ENCODE measurements around the gene ASMTL.
A peak's percentile ranks its signal among the peaks of the same experiment; 100 is the strongest.
"Not testable (repeated sequence)": the region's sequence is repeated elsewhere in the genome, so short reads cannot be mapped to it uniquely, and the experiment has no call there.

ASMTL gene

DNA sequence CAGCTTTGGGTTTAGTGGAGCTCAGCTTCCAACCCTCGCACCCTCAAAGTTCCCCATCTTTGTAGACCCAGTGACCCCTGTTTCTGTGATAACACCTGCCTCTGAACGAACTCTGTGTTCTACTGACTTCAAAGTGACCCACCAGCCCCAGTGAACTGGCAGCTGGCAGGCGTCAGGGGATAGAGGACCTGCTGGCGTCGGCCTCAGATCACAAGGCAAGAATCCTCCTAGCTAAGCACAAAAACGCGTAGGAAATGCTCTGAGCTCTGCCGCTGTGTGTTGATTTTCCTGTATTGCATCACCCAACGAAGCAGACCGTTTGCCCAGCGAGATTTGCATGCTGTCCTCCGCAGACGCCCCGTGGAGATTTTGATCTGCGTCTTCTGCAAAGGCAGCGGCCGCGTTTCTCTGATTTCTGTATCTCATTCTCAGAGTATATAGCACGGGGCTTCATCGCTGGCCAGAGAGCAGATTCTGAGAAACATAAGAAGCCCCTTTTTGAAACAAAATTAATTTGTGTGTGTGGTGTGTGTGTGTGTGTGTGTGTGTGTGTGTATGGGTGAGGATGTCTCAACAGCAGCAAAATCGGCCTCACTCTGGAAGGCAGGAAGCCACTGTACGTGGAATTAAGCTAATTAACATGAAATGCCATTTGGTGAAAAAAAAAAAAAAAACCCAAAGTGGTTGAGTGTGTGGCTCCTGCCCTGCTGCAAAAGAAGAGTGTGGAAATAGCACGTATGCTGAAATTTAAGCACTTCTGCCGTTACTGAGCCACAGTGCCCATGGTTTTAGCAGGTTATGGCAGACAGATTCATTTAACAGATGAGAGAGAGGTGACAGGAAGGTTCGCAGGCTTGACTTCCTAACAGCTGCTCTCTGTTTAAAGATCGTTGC is 29.2 kb upstream of the ASMTL start:
- DNase-seq, result peak; percentile 85

DNA sequence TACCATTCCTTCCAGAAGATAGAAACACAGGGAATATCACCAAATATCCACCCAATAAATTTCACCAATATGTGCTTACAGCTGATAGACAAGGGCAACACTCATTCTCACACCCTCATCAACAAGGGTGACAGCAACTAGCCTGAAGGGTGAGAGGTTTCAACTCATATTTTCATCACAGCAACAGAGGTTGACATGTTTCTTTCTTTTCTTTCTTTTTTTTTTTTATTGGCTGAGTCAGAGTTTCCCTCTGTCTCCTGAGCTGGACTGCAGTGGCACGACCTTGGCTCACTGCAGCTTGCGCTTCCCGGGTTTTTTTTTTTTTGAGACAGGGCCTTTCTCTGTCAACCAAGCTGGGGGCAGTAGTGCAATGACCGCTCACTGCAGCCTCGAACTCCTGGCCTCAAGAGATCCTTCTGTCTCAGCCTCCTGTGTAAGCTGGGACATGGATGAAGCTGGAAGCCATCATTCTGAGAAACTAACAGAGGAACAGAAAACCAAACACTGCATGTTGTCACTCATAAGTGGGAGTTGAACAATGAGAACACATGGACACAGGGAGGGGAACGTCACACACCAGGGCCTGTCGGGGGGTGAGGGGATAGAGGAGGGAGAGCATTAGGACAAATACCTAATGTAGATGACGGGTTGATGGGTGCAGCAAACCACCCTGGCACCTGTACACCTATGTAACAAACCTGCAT is 27.5 kb upstream of the ASMTL start:
- no peak for DNase-seq

DNA sequence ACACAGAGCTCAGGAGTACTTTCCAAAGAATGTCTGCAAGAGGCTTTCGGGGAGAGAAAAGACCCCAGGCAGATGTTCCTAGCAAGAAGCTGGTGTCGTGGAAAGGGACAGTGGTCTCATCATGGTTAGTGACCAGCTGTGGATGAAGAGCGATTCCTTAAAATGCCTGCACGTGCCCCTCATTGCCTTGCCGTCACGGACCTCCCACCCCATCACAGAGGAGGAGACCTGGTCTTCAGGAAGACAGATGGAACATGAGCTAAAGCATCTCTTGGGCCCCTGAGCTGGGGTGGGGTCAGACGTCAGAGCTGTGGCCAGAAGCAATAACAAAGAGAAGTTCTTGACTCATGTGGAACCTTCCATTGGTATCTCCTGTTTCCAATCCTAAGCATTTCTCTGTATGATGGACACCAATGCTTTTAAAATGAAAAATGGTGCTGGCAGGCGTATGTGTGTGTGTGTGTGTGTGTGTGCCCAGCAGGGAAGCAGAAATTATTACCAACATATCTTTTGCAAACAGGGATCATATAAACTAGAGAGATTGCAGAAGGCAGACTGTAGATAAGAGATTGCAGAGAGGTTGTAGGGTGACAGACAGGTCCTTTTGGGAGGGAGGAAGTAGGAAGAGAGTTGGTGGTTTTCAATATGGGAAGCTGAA is 25.2 kb upstream of the ASMTL start:
- peak; percentile 82 for DNase-seq

DNA sequence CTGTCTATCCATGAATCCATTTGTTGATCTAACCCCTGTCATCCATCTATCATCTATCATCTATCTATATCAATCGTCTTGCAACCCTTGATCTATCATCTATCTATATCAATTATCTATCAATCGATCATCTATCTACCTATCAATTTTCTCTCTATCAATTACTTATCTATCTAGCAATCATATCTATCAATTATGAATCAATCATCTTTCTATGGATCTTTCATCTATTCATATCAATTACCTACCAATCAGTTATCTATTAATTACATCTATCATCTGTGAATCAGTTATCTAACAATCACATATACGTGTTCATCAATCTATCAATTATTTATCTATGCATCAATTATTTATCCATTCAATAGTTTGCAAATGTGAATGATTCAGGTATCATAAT is 24.5 kb upstream of the ASMTL start:
- DNase-seq, result no peak

DNA sequence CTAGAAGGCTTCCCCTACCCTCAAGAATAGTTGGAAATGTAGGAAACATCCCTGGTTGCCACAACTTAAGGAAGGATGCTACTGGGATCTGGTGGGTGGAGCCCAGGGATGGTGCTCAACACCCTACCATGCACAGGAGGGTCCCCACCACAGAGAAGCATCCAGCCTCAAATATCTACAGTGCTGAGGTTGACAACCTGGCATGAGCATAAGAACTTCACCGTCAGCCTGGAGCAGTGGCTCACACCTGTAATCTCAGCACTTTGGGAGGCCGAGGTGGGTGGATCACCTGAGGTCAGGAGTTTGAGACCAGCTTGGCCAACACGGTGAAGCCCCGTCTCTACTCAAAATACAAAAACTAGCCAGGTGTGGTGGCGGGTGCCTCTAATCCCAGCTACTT is 24.0 kb upstream of the ASMTL start:
- DNase-seq, result no peak

DNA sequence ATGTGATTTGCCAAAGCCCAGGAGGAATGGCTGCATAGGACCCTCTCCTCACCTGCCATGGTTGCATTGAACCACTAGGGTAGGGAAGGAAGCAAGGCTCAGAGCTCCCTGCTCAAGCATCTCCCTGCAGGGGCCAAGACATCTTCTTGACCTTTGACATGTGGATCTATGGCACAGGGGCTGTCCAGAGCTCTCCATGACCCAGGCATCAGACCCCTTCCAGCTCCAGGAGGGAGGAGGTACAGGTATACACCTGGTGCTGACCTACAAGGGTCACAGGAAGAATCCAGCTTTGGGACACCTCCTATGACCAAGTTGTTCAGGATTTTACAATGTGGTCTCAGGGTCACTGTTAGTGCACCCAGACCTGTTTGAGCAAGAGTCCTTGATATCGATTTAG is 23.2 kb upstream of the ASMTL start:
- no peak for DNase-seq

DNA sequence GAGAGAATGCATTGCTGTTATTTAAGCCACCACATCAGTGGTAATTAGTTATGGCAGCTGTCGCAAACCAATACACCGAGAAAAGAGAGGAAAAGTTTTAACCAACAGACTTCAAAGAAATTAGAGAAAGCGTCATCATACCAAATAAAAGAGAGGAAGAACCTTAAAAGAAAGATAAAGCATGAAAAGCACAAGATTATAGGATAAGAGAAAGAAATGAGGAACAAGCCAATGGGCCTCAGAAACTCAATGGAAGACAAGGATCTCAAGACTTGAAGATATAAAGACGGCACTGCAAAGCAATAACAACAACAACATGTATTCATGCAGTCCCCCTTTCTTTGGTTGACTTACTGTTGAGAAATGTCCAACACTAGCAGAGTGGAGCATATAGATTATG is 22.8 kb upstream of the ASMTL start:
- no peak for DNase-seq

DNA sequence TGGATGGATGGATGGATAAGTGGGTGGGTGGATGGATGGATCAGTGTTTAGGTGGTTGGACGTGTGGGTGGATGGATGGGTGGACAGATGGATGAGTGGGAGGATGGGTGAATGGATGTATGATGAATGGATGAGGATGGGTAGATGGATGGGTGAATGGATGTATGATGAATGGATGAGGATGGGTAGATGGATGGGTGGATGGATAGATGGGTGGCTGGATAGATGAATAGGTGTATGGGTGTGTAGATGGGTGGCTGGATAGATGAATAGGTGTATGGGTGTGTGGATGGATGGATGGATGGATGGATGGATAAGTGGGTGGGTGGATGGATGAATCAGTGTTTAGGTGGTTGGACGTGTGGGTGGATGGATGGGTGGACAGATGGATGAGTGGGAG is 21.9 kb upstream of the ASMTL start:
- not testable (repeated sequence) for DNase-seq

DNA sequence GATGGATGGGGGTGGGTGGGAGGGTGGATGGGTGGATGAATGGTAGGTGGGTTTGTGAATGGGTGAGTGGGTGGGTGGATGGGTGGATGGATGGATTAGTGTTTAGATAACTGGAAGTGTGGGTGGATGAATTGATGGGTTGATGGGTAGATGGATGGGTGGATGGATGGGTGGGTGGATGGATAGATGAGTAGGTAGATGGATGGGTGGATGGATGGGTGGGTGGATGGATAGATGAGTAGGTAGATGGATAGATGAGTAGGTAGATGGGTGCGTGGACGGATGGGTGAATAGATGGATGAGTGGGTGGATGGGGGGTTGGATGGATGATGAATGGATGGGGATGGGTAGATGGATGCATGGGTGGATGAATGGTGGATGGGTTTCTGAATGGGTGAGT is 20.3 kb upstream of the ASMTL start:
- DNase-seq, result no peak

DNA sequence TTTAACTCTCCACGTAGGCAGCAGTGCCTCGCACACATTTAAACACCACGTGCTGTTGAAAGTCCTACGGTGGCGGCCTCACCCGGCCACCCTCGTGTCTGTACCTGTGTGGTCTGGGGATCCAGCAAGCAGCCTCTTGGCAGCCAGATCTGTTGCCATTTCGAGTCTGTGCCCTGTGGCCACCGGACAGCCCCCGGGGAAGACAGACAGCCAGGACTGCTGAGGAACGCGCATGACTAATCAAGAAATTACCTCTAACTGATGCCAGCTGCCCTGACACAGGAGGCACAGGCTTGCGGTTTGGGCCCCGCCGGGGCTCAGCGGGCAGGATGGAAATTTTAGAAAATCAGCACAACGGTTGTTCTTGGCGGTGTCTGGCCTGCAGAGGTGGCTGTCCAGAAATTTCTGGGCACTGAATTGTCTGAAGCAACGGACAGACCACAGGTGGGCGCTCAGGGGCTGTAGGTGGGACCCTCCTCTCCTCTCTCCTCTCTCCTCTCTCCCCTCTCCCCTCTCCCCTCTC is 15.6 kb upstream of the ASMTL start:
- peak; percentile 90 for DNase-seq

DNA sequence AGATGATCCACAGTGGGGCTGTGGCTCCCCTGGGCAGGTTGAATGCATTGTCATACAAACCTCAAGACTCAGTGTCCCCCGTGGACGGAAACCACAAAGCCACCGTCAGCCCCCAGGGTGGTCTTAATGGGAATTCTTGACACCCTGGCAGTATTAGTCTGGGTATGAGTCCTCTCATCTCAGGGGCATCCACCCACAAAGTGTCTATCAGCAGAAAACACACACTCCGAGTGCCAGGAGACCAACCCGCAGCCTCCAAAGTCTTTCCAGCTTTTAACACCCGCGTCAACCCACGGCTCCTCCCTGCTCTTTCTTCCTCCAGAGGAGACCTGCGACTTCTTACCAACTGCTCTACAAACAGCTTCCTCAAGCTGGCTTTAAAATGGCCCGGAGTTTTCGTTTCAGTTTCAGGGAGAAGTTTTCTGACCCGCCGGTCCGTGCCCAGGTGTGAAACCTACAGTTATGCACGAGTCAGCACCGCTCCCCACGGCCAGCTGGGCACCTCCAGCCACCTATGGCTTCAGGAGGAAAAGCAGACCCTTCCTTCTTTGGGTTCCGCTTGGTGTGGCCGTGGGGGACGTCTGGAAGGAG is 14.4 kb upstream of the ASMTL start:
- peak; percentile 49 for DNase-seq

DNA sequence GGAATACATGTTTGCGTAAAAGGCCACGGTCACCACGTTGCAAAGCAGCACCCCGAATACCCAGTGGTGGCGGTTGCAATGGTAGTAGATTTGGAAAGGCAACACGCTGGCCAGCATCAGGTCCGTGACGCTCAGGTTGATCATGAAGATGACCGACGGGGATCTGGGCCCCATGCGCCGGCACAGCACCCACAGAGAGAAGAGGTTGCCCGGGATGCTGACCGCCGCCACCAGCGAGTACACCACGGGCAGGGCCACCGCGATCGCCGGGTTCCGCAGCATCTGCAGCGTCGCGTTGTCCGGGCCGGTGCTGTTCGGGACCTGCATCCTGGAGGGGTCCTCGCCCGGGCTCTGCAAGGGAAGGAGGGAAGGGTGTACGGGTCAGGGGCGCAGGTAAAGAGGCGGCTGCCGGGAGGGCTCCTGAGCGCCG is 13.5 kb upstream of the ASMTL start:
- DNase-seq, result no peak

DNA sequence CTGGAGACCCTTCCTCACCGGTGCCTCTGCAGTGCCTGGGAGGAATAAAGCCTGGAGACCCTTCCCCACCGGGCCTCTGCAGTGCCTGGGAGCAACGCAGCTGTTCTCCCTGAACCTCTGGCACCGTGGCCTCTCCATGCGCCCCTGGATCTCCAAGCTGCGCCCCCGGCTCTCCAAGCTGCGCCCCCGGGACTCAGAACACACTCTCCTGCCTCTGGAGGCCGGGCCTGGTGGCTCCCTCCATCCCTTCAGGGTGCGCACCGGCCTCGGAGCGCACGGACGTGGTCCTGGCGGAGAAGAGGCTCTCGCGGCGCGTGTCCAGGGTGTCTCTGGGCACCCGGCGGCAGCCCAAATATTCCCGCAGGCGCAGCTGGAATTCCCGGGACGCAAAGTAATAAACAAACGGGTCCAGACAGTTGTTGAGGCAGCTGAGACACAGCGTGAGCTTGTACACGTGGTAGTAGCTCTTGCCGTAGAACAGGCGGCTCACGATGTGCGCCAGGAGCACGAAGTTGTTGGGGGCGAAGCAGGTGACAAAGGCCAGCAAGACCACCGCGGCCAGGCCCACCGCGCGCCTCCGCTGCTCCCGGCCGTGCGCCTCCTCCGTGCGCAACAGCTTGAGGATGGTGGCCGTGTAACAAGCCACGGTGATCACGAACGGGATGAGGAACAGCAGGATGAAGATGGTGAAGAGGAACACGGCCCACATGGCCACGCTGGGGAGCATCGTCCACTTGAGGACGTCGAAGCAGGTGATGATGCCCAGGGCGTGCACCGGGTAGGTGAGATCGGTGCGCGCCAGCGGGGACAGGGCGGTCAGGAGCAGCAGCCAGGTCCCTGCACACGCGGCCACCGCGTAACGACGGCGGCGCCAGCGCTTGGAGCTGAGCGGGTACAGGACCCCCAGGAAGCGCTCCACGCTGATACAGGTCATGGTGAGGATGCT is 12.8 kb upstream of the ASMTL start:
- no peak for DNase-seq

DNA sequence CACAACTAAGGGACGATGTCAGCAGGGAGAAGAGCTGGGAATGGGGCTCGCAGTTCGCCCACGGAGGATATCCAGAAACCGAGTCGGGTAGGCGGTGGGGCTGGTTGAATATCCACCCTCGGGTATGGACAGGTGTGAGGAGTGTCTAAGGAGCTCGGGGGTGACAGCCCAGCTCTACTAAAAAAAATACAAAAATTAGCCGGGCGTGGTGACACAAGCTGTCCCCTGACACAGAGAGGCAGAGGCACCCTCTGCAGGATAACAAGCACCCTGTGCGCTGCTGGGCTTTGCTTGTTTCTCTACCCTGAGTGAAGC is 12.2 kb upstream of the ASMTL start:
- DNase-seq, result no peak

DNA sequence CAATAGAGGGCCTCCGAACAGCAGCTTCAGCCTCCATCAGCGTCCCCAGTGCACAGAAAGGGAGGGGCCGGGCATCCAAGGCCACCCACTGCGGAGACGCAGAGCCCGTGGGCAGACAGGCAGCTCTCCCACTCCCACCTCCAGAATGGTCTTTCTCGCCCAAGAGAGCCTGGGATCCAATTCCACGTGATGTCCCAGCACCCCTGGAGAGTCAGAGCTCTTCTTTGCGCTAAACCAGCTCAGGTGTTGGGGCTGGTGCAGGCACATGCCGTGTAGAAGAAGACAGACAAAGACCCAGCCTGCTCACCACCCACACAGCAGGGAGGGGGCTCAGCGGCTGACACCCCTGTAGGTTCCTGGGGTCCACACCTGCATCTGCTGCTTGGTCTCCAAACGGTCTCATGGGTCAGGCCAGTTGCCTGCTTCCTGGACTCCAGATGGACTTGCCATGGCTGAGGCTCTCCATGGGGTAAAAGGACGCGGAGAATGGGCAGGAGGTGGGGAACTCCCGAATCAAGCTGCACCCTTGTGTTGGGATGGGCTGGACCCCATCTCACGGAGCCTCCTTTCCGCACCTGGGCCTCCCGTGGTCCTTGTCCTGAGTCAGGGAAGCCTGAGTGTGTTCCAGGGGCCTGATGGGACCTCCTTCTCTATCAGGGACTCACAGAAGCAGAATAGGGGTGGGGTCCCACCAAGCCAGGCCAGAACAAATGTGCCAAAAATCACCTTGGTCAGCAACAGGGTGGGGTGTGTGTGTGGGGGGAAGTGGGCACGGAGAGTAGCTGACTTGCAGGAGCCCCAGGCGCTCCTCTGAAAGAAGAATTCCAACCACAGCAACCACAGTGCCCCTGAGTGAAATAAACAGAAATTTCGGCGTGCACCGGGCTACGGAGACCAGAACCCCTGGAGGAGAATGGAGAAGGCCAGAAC is 11.6 kb upstream of the ASMTL start:
- DNase-seq, result no peak

DNA sequence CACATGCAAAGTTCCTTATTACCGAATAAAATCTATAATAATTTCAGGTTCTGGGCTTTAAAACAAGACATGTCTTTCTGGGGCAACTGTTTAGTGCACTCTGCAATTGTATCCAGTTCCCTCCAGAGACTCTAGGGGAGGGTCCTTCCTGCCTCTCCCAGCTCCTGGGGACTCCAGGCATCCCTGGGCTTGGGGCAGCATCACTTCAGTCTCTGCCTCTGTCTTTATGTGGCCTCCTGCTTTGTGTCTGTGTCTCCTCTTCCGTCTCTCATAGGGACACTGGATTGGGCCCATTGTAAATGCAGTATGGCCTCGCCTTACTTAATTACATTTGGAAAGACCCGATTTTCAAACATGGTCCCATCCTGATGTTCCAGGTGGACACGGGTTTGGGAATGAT is 10.9 kb upstream of the ASMTL start:
- DNase-seq, result no peak

DNA sequence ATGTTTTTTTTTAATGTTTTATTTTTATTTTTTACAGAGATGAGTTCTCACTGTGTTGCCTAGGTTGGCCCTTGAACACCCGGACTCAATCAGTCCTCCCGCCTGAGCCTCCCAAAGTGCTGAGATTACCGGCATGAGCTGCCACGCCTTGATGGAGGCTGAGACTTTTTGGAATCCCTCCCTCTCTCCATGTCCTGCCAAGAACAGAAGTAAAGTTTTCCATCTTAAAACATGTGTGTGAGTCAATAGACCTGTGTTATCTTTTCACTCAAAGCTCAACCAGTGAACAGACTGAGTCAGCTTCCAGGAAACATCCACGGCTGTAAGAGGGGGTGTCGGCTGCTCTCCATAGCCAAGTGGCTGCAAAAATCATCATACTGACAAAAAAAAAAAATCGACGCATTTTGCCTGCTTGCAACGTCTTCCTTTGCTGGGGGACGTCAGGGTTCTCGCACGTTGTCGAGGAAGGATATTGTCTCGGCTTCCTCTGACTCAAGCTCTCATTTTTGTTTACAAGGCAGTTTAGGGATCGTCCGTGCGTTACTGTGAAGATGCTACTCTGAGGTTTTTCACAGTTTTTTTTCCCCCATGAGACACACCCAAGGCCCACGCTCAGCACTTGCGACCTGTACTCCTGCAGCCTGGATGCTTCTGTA is 10.0 kb upstream of the ASMTL start:
- peak; percentile 91 for DNase-seq

DNA sequence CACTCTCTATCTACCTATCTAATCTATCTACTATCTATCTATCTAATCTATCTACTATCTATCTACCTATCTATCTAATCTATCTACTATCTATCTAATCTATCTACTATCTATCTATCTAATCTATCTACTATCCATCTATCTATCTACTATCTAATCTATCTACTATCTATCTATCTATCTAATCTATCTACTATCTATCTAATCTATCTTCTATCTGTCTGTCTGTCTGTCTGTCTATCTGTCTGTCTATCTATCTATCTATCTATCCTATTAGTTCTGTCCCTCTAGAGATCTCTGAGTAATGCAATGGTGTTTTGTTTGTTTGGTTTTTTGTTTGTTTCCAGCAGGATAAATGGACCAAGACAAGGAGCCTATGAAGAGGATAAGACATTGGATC is 9.4 kb upstream of the ASMTL start:
- DNase-seq, result no peak

DNA sequence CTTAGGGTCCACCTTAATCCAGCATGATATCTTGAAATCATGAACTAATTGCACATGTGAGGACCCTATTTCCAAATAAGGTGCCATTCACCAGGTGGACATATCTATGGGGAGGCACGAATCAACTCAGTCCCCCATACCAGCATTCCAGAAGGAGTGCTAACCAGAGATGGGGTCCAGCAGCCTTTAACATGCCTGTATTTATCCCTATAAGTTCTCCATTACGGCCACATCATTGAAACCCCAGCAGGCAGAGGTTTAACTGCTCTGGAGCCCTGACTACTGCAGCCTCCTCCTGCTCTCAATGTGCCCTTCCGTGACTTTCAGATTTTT is 3.2 kb upstream of the ASMTL start:
- no peak for DNase-seq

DNA sequence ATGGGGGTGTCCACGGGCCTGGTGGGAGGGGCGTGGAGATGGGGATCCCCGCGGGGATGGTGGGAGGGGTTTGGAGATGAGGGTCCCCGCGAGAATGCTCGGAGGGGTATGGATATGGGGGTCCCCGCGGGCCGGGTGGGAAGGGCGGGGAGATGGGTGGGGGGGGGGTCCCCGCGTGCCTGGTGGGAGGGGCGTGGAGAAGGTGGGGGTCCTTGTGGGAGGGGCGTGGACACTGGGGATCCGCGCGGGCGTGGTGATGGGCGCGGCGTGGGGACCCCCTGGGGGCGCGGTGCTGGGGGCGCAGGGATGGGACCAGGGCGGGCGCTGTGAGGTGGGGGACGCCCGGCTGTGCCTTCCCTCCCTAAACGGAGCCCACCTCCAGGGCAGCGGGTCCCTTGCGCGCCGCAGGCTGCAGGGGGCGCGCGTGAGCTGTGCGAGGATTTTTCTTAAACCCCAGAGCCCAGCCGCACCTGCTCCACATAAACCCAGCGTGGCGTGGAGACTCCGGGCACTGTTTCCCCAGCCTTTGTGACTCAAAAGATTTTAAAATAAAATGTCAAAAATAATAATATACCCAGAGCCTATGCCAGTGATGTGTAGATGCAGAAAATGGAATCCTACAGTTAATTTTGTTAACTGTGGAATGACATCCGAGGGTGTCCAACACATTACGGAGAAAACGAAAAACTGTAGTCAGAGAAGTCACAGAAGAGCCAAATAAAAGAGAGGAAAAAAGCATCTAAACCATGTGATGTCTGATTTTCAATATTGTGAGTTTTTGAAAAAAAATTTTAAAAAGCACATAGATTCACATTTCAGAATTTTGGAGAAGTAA is 1.5 kb upstream of the ASMTL start:
- DNase-seq, result peak; percentile 85

Measured in hematopoietic multipotent progenitor cell treated with erythropoietin and hydrocortisone succinate and interleukin-3 and kit ligand, for 8 days (in vitro differentiated cells).